AG09309 (cell line): ENCODE data around the gene ABRACL.
A peak's percentile ranks its signal among the peaks of the same experiment; 100 is the strongest.

ENCODE experiments used
- DNase-seq: peaks from one replicate; pipeline ENCODE4 v3.0.0-alpha.2; 2010; ENCODE audit warnings: low read depth
- H3K4me3 ChIP-seq: 2 replicates; pipeline ENCODE4 v1.5.1; 2011; ENCODE audit warnings: mild to moderate bottlenecking, low read depth, low read length, moderate library complexity; ENCODE audit not compliant: control insufficient read depth
- CTCF ChIP-seq: IDR thresholded peaks from 2 replicates; pipeline ENCODE4 v1.5.1; 2011; ENCODE audit warnings: mild to moderate bottlenecking, low read depth, low read length, inconsistent platforms; ENCODE audit not compliant: insufficient read depth, control insufficient read depth; ENCODE audit errors: missing control alignments

ABRACL gene

GRCh38 chr6:139066080-139066479, 37.5 kb downstream of the ABRACL start:
- no peak overlapping the region for H3K4me3 ChIP-seq
- TF ChIP-seq CTCF, result no peak
- DNase-seq, result no peak

- H3K4me3 ChIP-seq, result no peak overlapping the region
- TF ChIP-seq CTCF, result no peak
- DNase-seq, result no peak
Observed at GRCh38 chr6:139068846-139069245, 40.3 kb downstream of the ABRACL start.

- no peak for DNase-seq
- H3K4me3 ChIP-seq, result no peak overlapping the region
- no peak for TF ChIP-seq CTCF
Observed at GRCh38 chr6:139073118-139073517, 44.6 kb downstream of the ABRACL start.

- H3K4me3 ChIP-seq, result no peak overlapping the region
- TF ChIP-seq CTCF, result no peak
- DNase-seq, result no peak
Observed at GRCh38 chr6:139079018-139079417, 50.5 kb downstream of the ABRACL start.

GRCh38 chr6:139080255-139080920, 51.8 kb downstream of the ABRACL start:
- no peak overlapping the region for H3K4me3 ChIP-seq
- no peak for TF ChIP-seq CTCF
- no peak for DNase-seq

- H3K4me3 ChIP-seq, result no peak overlapping the region
- DNase-seq, result peak; percentile 24
- no peak for TF ChIP-seq CTCF
Observed at GRCh38 chr6:139081471-139081870, 52.9 kb downstream of the ABRACL start.
